GM10266 (cell line): ENCODE measurements around the gene POTEM.
"Not testable (repeated sequence)": the region's sequence is repeated elsewhere in the genome, so short reads cannot be mapped to it uniquely, and the experiment has no call there.

ENCODE experiments used
- DNase-seq: peaks from one replicate; pipeline ENCODE4 v3.0.0; 2012; ENCODE audit errors: extremely low spot score

The POTEM gene

GRCh38 chr14:19036811-19037382 lies 69.7 kb downstream of the POTEM start:
- DNase-seq: not testable (repeated sequence)

- not testable (repeated sequence) for DNase-seq
Observed at GRCh38 chr14:19038060-19038664, 70.9 kb downstream of the POTEM start.

GRCh38 chr14:19038785-19039184 lies 71.6 kb downstream of the POTEM start:
- DNase-seq: not testable (repeated sequence)

GRCh38 chr14:19043384-19043783 lies 76.2 kb downstream of the POTEM start:
- not testable (repeated sequence) for DNase-seq
